HCT116 (cell line): ENCODE measurements around the gene CBFA2T3. TPM values are rescaled to one million over a fixed set of nuclear protein-coding genes. Genes with fewer than 3 reads are reported as not detected.

ENCODE experiments used
- ATAC-seq: fragments of 200-7000 bp; cut with Tn5 transposase; 2 replicates; pipeline ENCODE4 v1.9.1; 2020; ENCODE audit warnings: mild to moderate bottlenecking, moderate library complexity
- BruUV-seq: library from RNA; stranded (reverse); fragments of 400-500 nt; replicated peaks from 2 replicates; lab custom pipeline; 2021; lab: Mats Ljungman, UMichigan
- CTCF ChIA-PET: fragments of 300-600 bp; sonication (Branson Sonifier 250); formaldehyde crosslinking; loops from one replicate; lab custom pipeline; 2021; ENCODE audit warnings: antibody characterized with exemption; lab: Charles Lee
- POLR2A ChIA-PET: fragments of 300-600, 350-600 bp; sonication (Branson Sonifier 250); formaldehyde crosslinking; loops from one replicate; lab custom pipeline; 2021; ENCODE audit warnings: antibody characterized with exemption; lab: Charles Lee
- RAD21 ChIA-PET, 2 experiments: fragments of 300-600 bp; sonication (Branson Sonifier 250); formaldehyde crosslinking; loops; one replicate each; lab custom pipeline; 2023; ENCODE audit warnings: low total read pairs in 2 of 2; ENCODE audit not compliant: uncharacterized antibody in 2 of 2, unreplicated experiment in 2 of 2, low non-redundant PET in 1 of 2; lab: Charles Lee
- DNase-seq: peaks from one replicate; pipeline ENCODE4 v3.0.0-alpha.2; 2010; ENCODE audit warnings: low read depth, low spot score
- H2AFZ ChIP-seq: fragments of 200-600 bp; shearing (Covaris generic), sonication (generic); 2 replicates; pipeline ENCODE4 v1.6.1; 2017; ENCODE audit warnings: low read depth, mixed run types, mixed read lengths, antibody characterized with exemption, low read length; ENCODE audit not compliant: poor library complexity, severe bottlenecking
- H3K27ac ChIP-seq: 2 replicates; pipeline ENCODE4 v1.5.1; 2012; ENCODE audit warnings: low read depth, low read length
- H3K27me3 ChIP-seq: fragments of 200-600 bp; sonication (generic); 2 replicates; pipeline ENCODE4 v1.6.1; 2016; ENCODE audit warnings: mixed run types, low read length, mixed read lengths; ENCODE audit not compliant: insufficient read depth
- H3K36me3 ChIP-seq, 2 experiments: fragments of 200-500 bp in 1 of 2; fragments of 200-600 bp in 1 of 2; sonication (Bioruptor generic) in 1 of 2; sonication (generic) in 1 of 2; 2 replicates each; pipeline versions ENCODE4 v1.5.1 to v1.6.1; 2014 to 2016; ENCODE audit warnings: low read length in 2 of 2, inconsistent platforms in 1 of 2, mixed read lengths in 1 of 2, mixed run types in 1 of 2; ENCODE audit not compliant: insufficient read depth in 2 of 2, control insufficient read depth in 1 of 2
- H3K4me1 ChIP-seq, 2 experiments: fragments of 200-600 bp in 1 of 2; sonication (generic) in 1 of 2; 2 replicates each; pipeline versions ENCODE4 v1.5.1 to v1.6.1; 2012 to 2017; ENCODE audit warnings: low read length in 2 of 2, inconsistent platforms in 1 of 2, mild to moderate bottlenecking in 1 of 2, mixed read lengths in 1 of 2, mixed run types in 1 of 2, moderate library complexity in 1 of 2; ENCODE audit not compliant: insufficient read depth in 2 of 2, control insufficient read depth in 1 of 2
- H3K4me2 ChIP-seq: fragments of 200-600 bp; sonication (generic); 2 replicates; pipeline ENCODE4 v1.6.1; 2017; ENCODE audit warnings: mixed run types, low read length, mixed read lengths
- H3K4me3 ChIP-seq, 2 experiments: fragments of 200-600 bp in 1 of 2; sonication (generic) in 1 of 2; replicated peaks in 1 of 2; 2 replicates each; pipeline ENCODE4 v1.5.1; 2011 to 2016; ENCODE audit warnings: low read length in 2 of 2, control low read depth in 1 of 2, low read depth in 1 of 2, mild to moderate bottlenecking in 1 of 2, mixed read lengths in 1 of 2, mixed run types in 1 of 2
- H3K79me2 ChIP-seq: fragments of 200-600 bp; sonication (generic); 2 replicates; pipeline ENCODE4 v1.6.1; 2017; ENCODE audit warnings: mild to moderate bottlenecking, mixed run types, low read length, moderate library complexity, mixed read lengths; ENCODE audit not compliant: insufficient read depth
- H3K9ac ChIP-seq: fragments of 200-600 bp; sonication (generic); 2 replicates; pipeline ENCODE4 v1.6.1; 2016; ENCODE audit warnings: low read length, mixed read lengths
- H3K9me2 ChIP-seq: fragments of 200-600 bp; sonication (generic), shearing (Covaris generic); 2 replicates; pipeline ENCODE4 v1.6.1; 2017; ENCODE audit warnings: mixed run types, mild to moderate bottlenecking, moderate library complexity; ENCODE audit not compliant: insufficient read depth
- H3K9me3 ChIP-seq, 2 experiments: fragments of 200-500 bp in 1 of 2; fragments of 200-600 bp in 1 of 2; sonication (Bioruptor generic) in 1 of 2; sonication (generic) in 1 of 2; 2 replicates each; pipeline ENCODE4 v1.6.1; 2014 to 2017; ENCODE audit warnings: low read length in 2 of 2, mixed read lengths in 2 of 2, inconsistent platforms in 1 of 2, low read depth in 1 of 2, mild to moderate bottlenecking in 1 of 2, mixed run types in 1 of 2, moderate library complexity in 1 of 2; ENCODE audit not compliant: control insufficient read depth in 1 of 2, insufficient read depth in 1 of 2
- H4K20me1 ChIP-seq: fragments of 200-600 bp; sonication (generic), shearing (Covaris generic); 2 replicates; pipeline ENCODE4 v1.6.1; 2017; ENCODE audit warnings: mixed run types, mild to moderate bottlenecking, moderate library complexity; ENCODE audit not compliant: insufficient read depth
- ATF3 ChIP-seq: IDR thresholded peaks from 2 replicates; pipeline ENCODE4 v1.6.1; 2012
- CBX3 ChIP-seq: IDR thresholded peaks from 2 replicates; pipeline ENCODE4 v1.6.1; 2012; ENCODE audit warnings: low read depth
- CEBPB ChIP-seq: IDR thresholded peaks from 2 replicates; pipeline ENCODE4 v1.6.1; 2012; ENCODE audit warnings: low read depth
- CTCF ChIP-seq, 3 experiments: fragments of 200-600 bp in 1 of 3; sonication (generic) in 1 of 3; IDR thresholded peaks in 2 of 3; conservative IDR thresholded peaks in 1 of 3; 2 replicates each; pipeline ENCODE4 v1.5.1; 2012 to 2017; ENCODE audit warnings: low read depth in 2 of 3, low read length in 2 of 3, antibody characterized with exemption in 1 of 3, borderline replicate concordance in 1 of 3, control low read depth in 1 of 3, mild to moderate bottlenecking in 1 of 3, mixed read lengths in 1 of 3, mixed run types in 1 of 3, moderate library complexity in 1 of 3; ENCODE audit not compliant: insufficient read depth in 1 of 3
- EGR1 ChIP-seq: IDR thresholded peaks from 2 replicates; pipeline ENCODE4 v1.6.1; 2012; ENCODE audit warnings: low read depth
- EZH2 ChIP-seq: fragments of 200-600 bp; sonication (generic); IDR thresholded peaks from 2 replicates; pipeline ENCODE4 v1.6.1; 2017; ENCODE audit warnings: antibody characterized with exemption, mixed run types
- EZH2phosphoT487 ChIP-seq: fragments of 200-600 bp; IDR thresholded peaks from 2 replicates; pipeline ENCODE4 v1.6.1; 2018; ENCODE audit warnings: antibody characterized with exemption, borderline replicate concordance
- FOSL1 ChIP-seq: IDR thresholded peaks from 2 replicates; pipeline ENCODE4 v1.6.1; 2012; ENCODE audit warnings: low read depth
- JUND ChIP-seq: IDR thresholded peaks from 2 replicates; pipeline ENCODE4 v1.6.1; 2012
- MAX ChIP-seq: IDR thresholded peaks from 2 replicates; pipeline ENCODE4 v1.6.1; 2012
- POLR2AphosphoS5 ChIP-seq: IDR thresholded peaks from 2 replicates; pipeline ENCODE4 v1.6.1; 2011; ENCODE audit warnings: mild to moderate bottlenecking, low read depth, low read length, moderate library complexity
- SIN3A ChIP-seq: IDR thresholded peaks from 2 replicates; pipeline ENCODE4 v1.6.1; 2012; ENCODE audit warnings: low read depth
- SP1 ChIP-seq: IDR thresholded peaks from 2 replicates; pipeline ENCODE4 v1.6.1; 2012; ENCODE audit warnings: low read depth
- SRF ChIP-seq: IDR thresholded peaks from 2 replicates; pipeline ENCODE4 v1.6.1; 2012; ENCODE audit warnings: low read depth
- TCF7L2 ChIP-seq: IDR thresholded peaks from 2 replicates; pipeline ENCODE4 v1.7.0; 2011; ENCODE audit warnings: borderline replicate concordance, inconsistent platforms; ENCODE audit not compliant: insufficient read depth, insufficient read length; ENCODE audit errors: extremely low read depth
- YY1 ChIP-seq: IDR thresholded peaks from 2 replicates; pipeline ENCODE4 v1.6.1; 2011; ENCODE audit warnings: low read length, low read depth, moderate library complexity, mild to moderate bottlenecking; ENCODE audit not compliant: insufficient replicate concordance; ENCODE audit errors: extremely low read depth
- ZBTB33 ChIP-seq: IDR thresholded peaks from 2 replicates; pipeline ENCODE4 v1.6.1; 2011; ENCODE audit warnings: mild to moderate bottlenecking, low read length, moderate library complexity; ENCODE audit not compliant: insufficient replicate concordance; ENCODE audit errors: extremely low read depth
- intact Hi-C: fragments of 100-400 bp; cut with micrococcal nuclease; formaldehyde crosslinking; loops from 2 replicates; pipeline ENCODE4 v1.10.0; 2022
- total RNA-seq: library from RNA; stranded (reverse); gene quantifications from one replicate; pipeline ENCODE4 v1.2.1, GENCODE V29; 2021; ENCODE audit not compliant: unreplicated experiment

The CBFA2T3 gene
- total RNA-seq, 1 experiment from 2014 or later, result 19.1 TPM

- DNase-seq, result no peak
- H3K4me2 ChIP-seq, result no peak overlapping the region
- ChIA-PET RAD21 (no interaction called here), CTCF (interaction anchor here (0.6 kb wide), 1 partner anchor 20 kb away, joined by 4 read pairs; no protein-coding TSS in a partner anchor), POLR2A (interaction anchor here (1.2 kb wide), 1 partner anchor 10 kb away, joined by 3 read pairs; no protein-coding TSS in a partner anchor)
- no peaks in the 10 kb centered on the region for H3K36me3 ChIP-seq
- no TSS peak for BruUV-seq
- ATAC-seq, result no peak
- H3K27me3 ChIP-seq, result no peaks in the 10 kb centered on the region
- H3K79me2 ChIP-seq, result no peaks in the 10 kb centered on the region
- H3K9me2 ChIP-seq, result no peaks in the 10 kb centered on the region
- no peaks in the 10 kb centered on the region for H4K20me1 ChIP-seq
- intact Hi-C loops, result no loop called here
- no peak overlapping the region for H2AFZ ChIP-seq
- H3K9ac ChIP-seq, result no peak overlapping the region
- no peak overlapping the region for H3K27ac ChIP-seq
- H3K4me3 ChIP-seq, result no peak overlapping the region
- H3K9me3 ChIP-seq, result peaks cover 0 to 10% of the 10 kb centered on the region in 2 experiments; a peak in 1 of 4 replicates
- TF ChIP-seq CBX3 (no peak), ATF3 (no peak), EZH2 (no peak), EZH2phosphoT487 (no peak), CEBPB (no peak), MAX (no peak), SRF (no peak), ZBTB33 (no peak), TCF7L2 (no peak), EGR1 (no peak), YY1 (no peak), FOSL1 (no peak), SP1 (no peak), JUND (no peak), POLR2AphosphoS5 (no peak), CTCF (IDR thresholded peaks at IDR 0.05 in 2 of 3, conservative IDR thresholded peaks at IDR 0.05 in 1 of 3; ENCODE audit: borderline replicate concordance in 1 of 3, insufficient read depth in 1 of 3, low read depth in 2 of 3, low read length in 2 of 3) (no peak), SIN3A (no peak)
- peaks cover 15 to 20% of the 10 kb centered on the region in 2 experiments for H3K4me1 ChIP-seq
Observed at GRCh38 chr16:88912556-88912955, 64.5 kb downstream of the CBFA2T3 start.
